Psoas muscle (tissue), 8 donors: ENCODE results near the gene ERN1. TPM values are rescaled to one million over a fixed set of nuclear protein-coding genes. Genes with fewer than 3 reads are reported as not detected.

Experiments
- ATAC-seq, 4 donors: fragments of 200-7000 bp; cut with Tn5 transposase; one replicate each; pipeline ENCODE4 v1.9.1; 2020; ENCODE audit warnings: moderate library complexity in 3 of 4, mild to moderate bottlenecking in 2 of 4
- DNase-seq, 2 donors: peaks; one replicate each; pipeline ENCODE4 v3.0.0-alpha.2; 2020
- H3K27ac ChIP-seq: fragments of 200-600 bp; one replicate; pipeline ENCODE4 v1.8.0; 2022
- H3K27me3 ChIP-seq, 3 donors: fragments of 200-600 bp in 1 of 3; one replicate each; pipeline versions ENCODE4 v1.6.1 to v1.8.0; 2013 to 2022; ENCODE audit warnings: low read length in 2 of 3, mild to moderate bottlenecking in 2 of 3, moderate library complexity in 1 of 3; ENCODE audit not compliant: insufficient read depth in 3 of 3
- H3K36me3 ChIP-seq, 2 donors: fragments of 200-600 bp in 1 of 2; one replicate each; pipeline versions ENCODE4 v1.6.1 to v1.8.0; 2013 to 2022; ENCODE audit warnings: low read depth in 1 of 2, mild to moderate bottlenecking in 1 of 2, moderate library complexity in 1 of 2; ENCODE audit not compliant: insufficient read depth in 1 of 2
- H3K4me1 ChIP-seq: fragments of 200-600 bp; one replicate; pipeline ENCODE4 v1.8.0; 2022
- H3K4me3 ChIP-seq: fragments of 200-600 bp; one replicate; pipeline ENCODE4 v1.8.0; 2022; ENCODE audit warnings: mild to moderate bottlenecking
- H3K9me3 ChIP-seq: fragments of 200-600 bp; one replicate; pipeline ENCODE4 v1.8.0; 2022
- CTCF ChIP-seq: fragments of 200-600 bp; IDR thresholded peaks from one replicate; pipeline ENCODE4 v1.8.0; 2022; ENCODE audit warnings: antibody characterized with exemption
- WGBS, 3 donors: extraction: QIAGEN DNeasy Blood & Tissue Kit; methylation state at CpG; one replicate each; pipeline versions ENCODE4 v1.1.6 to v1.1.7; 2013; 5-methylcytosine and 5-hydroxymethylcytosine counted together
- intact Hi-C, 2 donors: fragments of 100-400 bp; cut with DNase I; formaldehyde crosslinking; loops; one replicate each; pipeline versions ENCODE4 v1.11.0 to v1.14.2; 2022
- polyA plus RNA-seq, 3 donors: library from polyadenylated mRNA; stranded (reverse); fragments of 200-250 nt; gene quantifications; one replicate each; pipeline ENCODE4 v1.2.3, GENCODE V29; 2013
- total RNA-seq, 4 donors: library from RNA; stranded (reverse); fragmentation: NEBNext Ultra II Directional in 2 of 4; extraction: Animal tissue kit (Norgen Biotek cat#: 25700) in 2 of 4; gene quantifications; one replicate each; pipeline versions ENCODE4 v1.2.1 to v1.2.4, GENCODE V29; 2021 to 2023
- donor health status: healthy with polysubstance abuse.
- donor health status: DM: no; HTN: no; CAD: no; lungs with moderate emphysema.
- donor health status: Bipolar disorder and iron deficiency.
- donor health status: healthy.
- donor health status: DM: yes; HTN: yes; CAD: no.
- donor health status: DM: no; HTN: no; CAD: no.
- donor health status: DM: no; HTN: no; CAD: no.
- donor health status: DM: yes; HTN: yes; CAD: no.

ERN1 gene
- total and polyA plus RNA-seq, 7 donors, result 2.8 to 16.6 (median 10.6) TPM

DNA sequence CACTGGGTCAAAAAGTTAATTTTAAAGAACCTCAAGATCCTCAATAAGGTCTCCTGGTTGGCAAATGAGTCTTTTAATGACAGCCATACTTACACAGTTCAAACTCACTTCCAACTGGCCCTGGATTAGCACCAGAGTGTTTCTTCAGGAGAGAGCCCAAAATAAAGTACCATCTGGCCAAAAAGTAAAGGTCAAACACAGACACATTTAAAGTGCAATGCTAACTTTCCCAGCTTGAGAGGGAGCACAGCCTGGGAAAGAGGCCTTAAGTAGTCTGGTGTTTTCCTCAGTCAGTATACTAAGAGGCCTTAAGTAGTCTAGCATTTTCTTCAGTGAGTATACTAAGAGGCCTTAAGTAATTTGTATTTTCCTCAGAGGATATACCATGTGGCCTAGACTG is 46.6 kb upstream of the ERN1 start:
- Histone ChIP-seq H3K27ac (peak overlapping the region; percentile 86), H3K9me3 (no peaks in the 10 kb centered on the region), H3K4me1 (peaks cover 64% of the 10 kb centered on the region), H3K36me3 (peaks cover 5 to 7% of the 10 kb centered on the region in 2 donors), H3K27me3 (no peaks in the 10 kb centered on the region), H3K4me3 (no peak overlapping the region)
- peak in 2 of 4 donors; percentile 7 to 19 for ATAC-seq
- intact Hi-C loops, result loop anchor here in 1 of 2 donors (5.0 kb wide), 1 partner anchor 86 kb away; the partner anchor contains the start of gene TEX2
- TF ChIP-seq CTCF, result no peak
- DNase-seq, result no peak

DNA sequence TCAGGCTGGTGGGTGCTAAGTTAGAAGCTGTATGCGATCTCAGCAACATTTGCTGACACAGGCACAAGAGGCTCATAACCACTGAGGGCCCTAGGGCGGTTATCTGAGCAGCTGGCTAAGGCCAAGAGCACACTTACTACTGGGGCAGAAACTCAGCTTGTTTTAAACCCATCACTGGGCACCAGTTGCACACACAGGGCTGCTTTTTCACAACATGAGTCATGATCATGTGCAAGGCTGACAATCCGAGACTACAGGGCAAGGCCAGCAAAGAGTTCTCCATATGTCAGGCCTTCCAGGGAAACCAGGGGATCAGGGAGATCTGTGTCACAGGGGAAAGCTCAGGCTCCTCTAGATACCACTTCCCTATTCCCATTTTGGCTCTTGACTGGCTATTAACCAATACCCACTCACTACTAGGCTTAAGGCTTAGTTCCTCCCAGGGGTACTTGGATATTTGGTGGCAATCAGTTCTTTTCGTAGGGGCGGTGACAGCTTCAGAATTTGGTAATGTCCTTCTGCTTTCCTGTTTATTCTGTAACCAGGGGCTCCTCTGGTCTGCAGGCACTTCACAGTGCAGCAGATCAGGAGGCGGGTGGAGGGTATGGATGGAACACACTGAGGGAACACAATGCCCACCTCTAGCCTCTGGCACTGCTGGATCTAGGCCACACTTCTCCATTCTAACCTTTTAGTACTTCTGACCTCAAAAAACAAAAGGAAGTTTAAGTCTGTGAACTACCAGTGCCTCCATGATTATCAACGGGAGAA is 44.9 kb upstream of the ERN1 start:
- Histone ChIP-seq H3K9me3 (no peaks in the 10 kb centered on the region), H3K27ac (peak overlapping the region; percentile 86), H3K4me3 (no peak overlapping the region), H3K27me3 (no peaks in the 10 kb centered on the region), H3K4me1 (peaks cover 71% of the 10 kb centered on the region), H3K36me3 (peaks cover 6 to 13% of the 10 kb centered on the region in 2 donors)
- TF ChIP-seq CTCF, result no peak
- ATAC-seq (peak; percentile 46 to 68 (median 62)), DNase-seq (peak in 1 of 2 donors; percentile 31)
- intact Hi-C loops, result loop anchor here in 1 of 2 donors (5.0 kb wide), 1 partner anchor 87 kb away; the partner anchor contains the start of gene TEX2
- WGBS, 3 donors, result 61 to 77% (median 65%) methylated on average over 7 of the region's 7 CpGs

GRCh38 chr17:64173646-64174045 is 43.7 kb upstream of the ERN1 start:
- Histone ChIP-seq H3K27me3 (no peaks in the 10 kb centered on the region), H3K4me1 (peaks cover 73% of the 10 kb centered on the region), H3K36me3 (peaks cover 4 to 18% of the 10 kb centered on the region in 2 donors), H3K4me3 (no peak overlapping the region), H3K27ac (peak overlapping the region; percentile 86), H3K9me3 (no peaks in the 10 kb centered on the region)
- intact Hi-C loops, result no loop called here
- peak; percentile 38 to 70 (median 54) for ATAC-seq
- WGBS, 3 donors, result 59 to 76% (median 68%) methylated on average over 3 of the region's 3 CpGs
- DNase-seq, result no peak
- no peak for TF ChIP-seq CTCF

DNA sequence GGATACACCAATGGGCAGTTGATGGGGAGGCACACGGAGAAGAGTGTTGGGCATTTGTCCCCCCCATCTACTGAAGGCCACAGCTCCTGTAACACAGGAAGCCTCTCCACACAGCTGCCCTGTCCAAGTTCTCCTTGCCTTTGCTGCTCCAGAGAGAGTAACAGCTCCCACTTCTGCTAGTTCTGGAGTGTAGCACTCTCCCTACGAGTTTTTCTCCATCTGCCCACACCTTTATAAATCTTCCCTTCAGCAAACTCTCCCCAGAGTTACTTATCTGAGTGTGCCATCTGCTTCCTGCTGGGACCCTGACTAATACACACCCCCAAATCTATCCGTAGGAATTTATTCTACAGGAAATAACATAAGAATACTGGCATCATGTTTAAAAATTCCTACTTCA is 42.6 kb upstream of the ERN1 start:
- intact Hi-C loops, result loop anchor here in 1 of 2 donors (1.0 kb wide), 1 partner anchor 25 kb away; no protein-coding TSS in a partner anchor
- DNase-seq (no peak), ATAC-seq (peak; percentile 37 to 53 (median 44))
- Histone ChIP-seq H3K36me3 (peaks cover 4 to 18% of the 10 kb centered on the region in 2 donors), H3K9me3 (no peaks in the 10 kb centered on the region), H3K4me1 (peaks cover 67% of the 10 kb centered on the region), H3K27ac (peak overlapping the region; percentile 86), H3K4me3 (no peak overlapping the region), H3K27me3 (no peaks in the 10 kb centered on the region)
- 31 to 54% (median 37%) methylated on average over 3 of the region's 3 CpGs for WGBS, 3 donors
- TF ChIP-seq CTCF, result peak; percentile 27
